Hematopoietic multipotent progenitor cell treated with erythropoietin and hydrocortisone succinate and interleukin-3 and kit ligand, for 15 days (in vitro differentiated cells): ENCODE results near the gene SLF1.

Experiments
- DNase-seq: peaks from one replicate; pipeline ENCODE4 v3.0.0-alpha.2; 2015; ENCODE audit warnings: low spot score

Gene SLF1

GRCh38 chr5:94711785-94712184, 93.3 kb downstream of the SLF1 start:
- no peak for DNase-seq

GRCh38 chr5:94715768-94716167, 97.3 kb downstream of the SLF1 start:
- DNase-seq = no peak

- DNase-seq = no peak
These were observed 106.7 kb downstream of the SLF1 start for GRCh38 chr5:94725142-94725541.

GRCh38 chr5:94731471-94731870, 113.0 kb downstream of the SLF1 start:
- DNase-seq = no peak

- no peak for DNase-seq
These were observed 118.0 kb downstream of the SLF1 start for GRCh38 chr5:94736498-94736897.

- DNase-seq = no peak
These were observed 121.8 kb downstream of the SLF1 start for GRCh38 chr5:94740286-94740685.

GRCh38 chr5:94742852-94743251, 124.4 kb downstream of the SLF1 start:
- no peak for DNase-seq

GRCh38 chr5:94744906-94745305, 126.4 kb downstream of the SLF1 start:
- no peak for DNase-seq

GRCh38 chr5:94745786-94746730, 127.6 kb downstream of the SLF1 start:
- no peak for DNase-seq

GRCh38 chr5:94746731-94747124, 128.3 kb downstream of the SLF1 start:
- no peak for DNase-seq
